Erythroblast (primary cell): ENCODE data around the gene DRC3.

Experiments
- DNase-seq, 2 experiments: peaks; one replicate each; lab custom pipeline; 2025; lab: John Stamatoyannopoulos, UW
- GATA1 ChIP-seq: IDR thresholded peaks from 2 replicates; pipeline ENCODE4 v1.6.1; 2011; ENCODE audit warnings: low read depth, mild to moderate bottlenecking, control low read depth, low read length, moderate library complexity
- POLR2A ChIP-seq: IDR thresholded peaks from 2 replicates; pipeline ENCODE4 v1.6.1; 2011; ENCODE audit warnings: mild to moderate bottlenecking, low read length

DRC3 gene

DNA sequence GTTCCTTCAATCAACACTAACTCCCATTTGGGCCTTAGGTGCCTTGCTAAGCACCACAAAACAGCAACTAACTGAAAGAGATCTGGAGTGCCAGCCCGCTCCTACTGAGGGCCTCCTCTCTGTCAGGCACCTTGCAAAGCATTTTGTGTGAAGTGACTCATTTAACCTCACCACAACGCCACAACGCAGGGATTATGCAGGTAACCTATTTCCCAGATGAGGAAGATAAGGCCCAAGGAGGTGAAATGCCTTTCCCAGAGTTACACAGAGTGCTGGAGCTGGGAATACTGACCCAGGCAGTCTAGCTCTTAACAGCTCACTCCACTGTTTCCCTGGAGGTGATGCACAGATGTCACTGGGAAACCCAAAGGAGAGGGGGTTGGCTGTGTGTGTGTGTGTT, 32.8 kb downstream of the DRC3 start:
- DNase-seq = no peak
- TF ChIP-seq GATA1 (no peak), POLR2A (no peak)

DNA sequence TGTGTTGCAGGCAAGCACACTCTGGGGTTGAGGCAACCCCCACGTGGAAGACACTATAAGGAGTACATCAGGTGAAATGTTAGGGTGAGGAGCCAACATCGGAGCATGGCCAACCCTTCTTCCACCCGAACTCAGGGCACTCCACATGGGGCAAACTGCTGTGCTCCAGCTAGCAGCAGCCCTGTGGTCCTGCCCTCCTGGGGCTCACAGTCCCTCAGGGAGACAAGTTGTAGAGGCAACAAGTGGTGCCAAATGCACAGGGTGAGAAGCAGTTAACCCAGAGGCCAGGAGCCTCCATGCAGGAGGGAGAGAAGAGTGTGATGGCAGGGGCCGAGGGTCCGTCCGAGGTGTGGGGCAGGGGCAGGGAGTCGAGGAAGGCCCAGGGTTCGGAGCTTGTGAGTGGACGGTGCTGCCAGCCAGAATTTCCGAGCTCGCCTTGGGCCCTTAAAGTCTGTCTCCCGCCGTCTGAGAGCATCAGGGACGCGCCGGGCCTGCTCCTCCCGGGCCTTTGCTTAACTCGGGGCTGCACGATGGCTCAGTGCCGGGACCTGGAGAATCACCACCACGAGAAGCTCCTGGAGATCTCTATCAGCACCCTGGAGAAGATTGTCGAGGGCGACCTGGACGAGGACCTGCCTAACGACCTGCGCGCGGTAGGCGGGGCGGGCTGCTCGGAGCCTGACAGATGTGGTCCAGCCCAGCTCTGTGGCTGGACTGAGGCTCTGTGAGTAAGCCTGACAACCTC, 34.0 kb downstream of the DRC3 start:
- DNase-seq = no peak
- TF ChIP-seq GATA1 = no peak
- no peak for TF ChIP-seq POLR2A

DNA sequence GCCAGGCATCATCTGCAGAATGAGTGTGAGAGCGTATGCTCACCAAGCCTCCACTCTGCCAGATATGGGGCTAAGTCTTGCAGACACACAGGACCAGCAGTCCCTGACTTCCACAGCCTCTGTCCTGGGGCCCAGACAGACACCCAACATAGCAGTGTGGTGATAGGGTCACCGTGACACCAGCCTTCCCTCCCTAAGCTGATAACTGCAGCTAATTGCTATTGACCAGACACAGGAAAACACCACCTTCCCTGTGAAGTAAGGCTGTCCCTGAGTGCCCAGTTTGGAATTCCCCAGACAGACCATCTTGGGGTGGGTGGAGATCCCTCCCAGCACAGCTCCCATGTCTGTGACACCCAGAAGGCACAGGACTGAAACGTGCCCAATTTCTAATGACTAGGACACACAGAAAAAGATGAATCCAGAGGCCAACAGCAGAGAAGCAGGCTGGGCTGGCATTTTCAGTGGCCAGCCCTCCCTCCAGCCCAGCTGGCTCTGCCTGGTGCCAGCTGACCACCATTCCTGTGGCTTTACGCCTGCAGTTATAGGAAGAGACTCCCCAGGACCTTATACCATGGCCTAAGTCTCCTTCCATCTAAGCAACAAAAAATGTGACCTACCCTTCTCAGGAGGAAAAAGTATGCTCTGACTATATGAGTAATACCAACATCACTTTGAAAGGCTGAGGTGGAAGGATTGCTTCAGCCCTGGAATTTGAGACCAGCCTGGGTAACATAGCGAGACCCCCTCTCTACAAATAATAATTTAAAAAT, 36.0 kb downstream of the DRC3 start:
- DNase-seq = no peak
- TF ChIP-seq GATA1 (no peak), POLR2A (no peak)

DNA sequence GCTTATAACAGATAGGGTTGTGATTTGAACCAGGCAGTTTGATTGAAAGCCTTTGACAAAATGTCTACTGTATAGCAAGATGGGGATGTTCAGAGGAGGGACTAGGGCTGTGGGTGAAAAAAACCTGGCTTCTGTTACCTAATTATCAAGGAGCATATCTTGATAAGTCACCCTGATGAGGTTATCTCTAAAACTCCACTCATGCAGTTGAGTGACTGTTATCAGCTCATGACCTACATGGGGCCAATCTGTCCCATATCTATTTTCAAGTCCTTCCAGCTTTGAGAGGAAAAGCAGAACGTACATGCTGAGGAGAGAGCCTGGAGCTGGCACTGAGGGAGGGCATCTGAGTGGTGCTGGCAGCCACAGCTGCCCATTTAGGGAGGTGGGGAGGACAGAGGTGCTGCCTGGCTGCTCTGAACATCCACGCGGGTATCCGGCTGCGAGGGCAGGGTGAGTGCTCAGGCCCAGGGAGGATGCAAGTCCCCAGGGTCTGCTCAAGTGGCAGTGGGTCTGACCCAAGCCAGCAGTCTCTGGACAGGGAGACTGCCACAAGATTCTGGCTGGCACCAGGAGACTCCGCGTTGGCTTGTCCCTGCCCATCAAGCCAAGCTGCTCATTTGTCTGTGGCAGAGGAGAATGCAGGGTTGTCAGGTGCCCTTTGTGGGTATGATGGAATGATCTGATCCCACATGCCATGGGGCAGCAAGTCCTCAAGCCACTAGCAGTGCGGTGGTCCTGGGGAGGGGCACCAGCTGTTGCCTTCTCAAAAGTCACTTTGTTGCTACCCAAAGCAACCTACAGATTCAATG, 37.2 kb downstream of the DRC3 start:
- DNase-seq = peak; percentile 24 to 76
- TF ChIP-seq POLR2A (no peak), GATA1 (no peak)

DNA sequence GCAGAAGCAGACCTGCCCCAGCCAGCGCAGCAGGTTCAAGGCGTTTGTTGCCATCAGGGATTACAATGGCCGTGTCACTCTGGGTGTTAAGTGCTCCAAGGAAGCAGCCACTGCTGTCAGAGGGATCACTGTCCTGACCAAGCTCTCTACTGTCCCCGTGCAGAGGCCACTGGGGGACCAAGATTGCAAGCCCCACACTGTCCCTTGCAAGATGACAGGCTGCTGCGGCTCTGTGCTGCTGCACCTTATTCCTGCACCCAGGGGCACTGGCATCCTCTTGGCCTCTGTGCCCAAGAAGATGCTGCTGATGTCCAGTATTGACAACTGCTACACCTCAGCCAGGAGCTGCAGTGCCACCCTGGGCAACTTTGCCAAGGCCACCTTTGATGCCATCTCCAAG, 38.6 kb downstream of the DRC3 start:
- TF ChIP-seq GATA1 (no peak), POLR2A (no peak)
- DNase-seq = no peak

DNA sequence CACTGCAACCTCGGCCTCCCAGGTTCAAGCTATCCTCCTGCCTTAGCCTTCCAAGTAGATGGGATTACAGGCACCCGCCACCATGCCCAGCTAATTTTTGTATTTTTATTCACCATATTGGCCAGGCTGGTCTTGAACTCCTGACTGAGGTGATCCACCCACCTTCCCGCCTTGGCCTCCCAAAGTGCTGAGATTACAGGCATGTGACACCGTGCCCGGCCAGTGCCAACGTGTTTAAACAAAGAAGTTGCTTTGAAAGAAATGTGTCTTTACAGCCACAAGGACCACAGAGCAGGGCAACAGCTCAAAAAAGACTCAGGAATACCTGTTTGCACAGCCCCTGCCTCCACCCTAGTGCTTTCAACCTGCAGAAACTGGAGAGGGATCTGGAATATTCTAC, 41.3 kb downstream of the DRC3 start:
- no peak for TF ChIP-seq POLR2A
- TF ChIP-seq GATA1 = no peak
- no peak for DNase-seq

DNA sequence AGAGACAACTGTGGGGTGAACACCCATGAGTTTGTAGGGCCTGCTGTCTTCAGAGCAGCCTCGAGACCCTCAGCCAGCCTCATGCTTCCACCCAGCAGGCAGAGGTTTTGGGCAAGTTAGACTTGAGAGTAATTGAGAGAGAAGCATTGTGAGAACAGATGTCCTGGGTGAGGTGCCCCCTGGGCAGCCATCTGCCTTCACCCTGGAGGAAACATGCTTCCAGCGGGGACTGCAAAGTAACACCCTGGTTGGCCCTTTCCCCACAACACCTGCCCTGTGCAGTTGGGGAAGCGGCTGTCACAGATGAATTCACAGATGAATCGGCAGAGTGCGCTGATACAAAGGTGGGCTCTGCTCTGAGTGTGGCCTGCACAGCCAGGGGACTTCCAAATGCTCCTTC, 42.9 kb downstream of the DRC3 start:
- no peak for DNase-seq
- no peak for TF ChIP-seq POLR2A
- TF ChIP-seq GATA1 = no peak

DNA sequence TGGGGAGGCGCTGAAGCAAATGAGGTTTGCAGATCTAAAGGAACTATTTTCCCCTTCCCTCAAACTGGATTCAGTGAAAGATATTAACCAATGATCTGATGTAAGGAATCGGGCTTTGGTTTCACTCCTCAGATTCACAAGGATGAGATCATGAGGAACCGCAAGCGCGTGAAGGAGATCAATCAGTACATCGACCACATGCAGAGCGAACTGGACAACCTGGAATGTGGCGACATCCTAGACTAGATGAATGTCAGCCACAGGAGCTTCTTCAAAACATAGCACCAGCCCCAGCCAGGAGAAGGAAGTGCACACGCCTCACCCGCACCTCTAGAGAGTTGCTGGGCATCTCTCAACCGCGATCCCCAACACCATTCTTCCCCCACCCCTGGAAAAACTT, 43.8 kb downstream of the DRC3 start:
- DNase-seq = no peak
- TF ChIP-seq POLR2A (no peak), GATA1 (no peak)

DNA sequence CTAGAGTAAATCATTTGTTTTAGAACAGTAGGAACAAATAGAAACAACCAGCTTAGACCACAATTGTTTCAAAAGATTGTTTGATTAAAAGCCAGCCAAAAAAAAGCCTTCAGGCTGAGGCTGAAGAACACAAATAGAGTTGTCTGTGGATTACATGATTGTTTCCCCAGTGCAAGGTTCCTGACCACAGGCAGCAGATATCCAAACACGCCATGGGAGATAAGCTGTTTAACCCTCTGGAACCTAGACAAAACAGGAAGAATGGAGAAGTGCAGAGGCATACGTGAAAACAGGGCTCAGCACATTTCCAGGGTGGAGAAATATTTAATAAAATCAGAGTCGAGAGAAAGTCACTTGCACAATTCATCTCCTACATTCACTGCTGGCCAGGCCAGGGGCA, 45.3 kb downstream of the DRC3 start:
- TF ChIP-seq POLR2A (no peak), GATA1 (no peak)
- DNase-seq = no peak

DNA sequence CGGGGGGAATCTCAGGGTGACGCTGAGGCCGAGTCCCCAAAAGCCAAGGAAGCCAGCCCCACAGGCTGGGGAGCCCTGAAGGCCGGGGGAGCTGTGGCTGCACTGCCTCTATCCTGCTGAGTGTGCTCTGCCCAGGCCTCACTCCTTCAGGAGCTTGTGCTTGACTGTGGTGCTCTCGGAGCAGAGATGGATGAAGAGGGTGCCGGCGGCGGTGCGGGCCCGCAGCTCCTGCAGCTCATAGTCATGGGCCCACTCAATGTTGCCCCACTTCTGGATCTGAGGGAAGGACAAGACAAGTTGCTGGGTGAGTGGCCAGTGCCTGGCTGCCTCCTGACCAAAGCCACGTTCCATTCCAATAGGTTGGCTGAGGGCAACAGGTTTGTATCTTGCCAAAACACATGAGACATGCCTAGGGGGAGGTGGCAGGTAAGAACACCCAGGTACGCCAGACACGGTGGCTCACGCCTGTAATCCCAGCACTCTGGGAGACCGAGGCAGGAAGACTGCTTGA, 45.8 kb downstream of the DRC3 start:
- DNase-seq = no peak
- TF ChIP-seq POLR2A (no peak), GATA1 (no peak)

DNA sequence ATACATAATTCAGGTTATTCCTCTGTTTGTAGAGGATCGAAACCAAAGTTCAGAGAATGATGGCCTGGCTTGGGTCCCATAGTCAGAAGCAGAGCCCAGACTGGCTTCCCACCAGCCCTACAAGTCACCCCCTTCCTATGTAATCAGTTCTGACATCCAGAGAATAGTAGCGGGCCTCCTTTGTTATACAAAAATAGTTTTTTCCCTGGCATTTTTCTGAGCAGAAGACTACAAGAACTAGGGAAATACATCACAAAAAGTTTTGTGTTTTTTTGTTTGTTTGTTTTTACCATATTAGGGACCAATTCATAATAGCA, 47.1 kb downstream of the DRC3 start:
- TF ChIP-seq GATA1 = no peak
- no peak for TF ChIP-seq POLR2A

DNA sequence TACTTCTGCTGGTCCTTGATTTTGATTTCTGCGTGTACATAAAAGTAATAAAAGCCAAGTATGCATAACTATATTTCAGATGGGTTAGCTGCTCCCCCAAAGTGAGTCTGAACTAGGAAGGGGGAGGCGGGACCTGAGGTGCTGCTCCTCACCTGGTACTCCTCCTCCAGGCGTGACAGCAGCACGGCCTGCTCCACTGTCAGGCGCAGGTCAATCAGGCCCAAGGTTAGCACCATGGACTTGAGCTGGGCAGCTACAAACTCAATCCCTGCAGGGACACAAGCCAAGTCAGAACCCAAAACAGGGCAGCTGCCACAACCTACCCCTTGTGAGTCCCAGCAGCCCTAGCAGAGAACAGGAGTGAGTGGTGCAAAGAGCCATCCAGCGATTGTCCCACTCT, 48.3 kb downstream of the DRC3 start:
- no peak for TF ChIP-seq GATA1
- TF ChIP-seq POLR2A = no peak
- no peak for DNase-seq

More for the DNA sequence above, 47.1 kb downstream of the DRC3 start:
- DNase-seq = no peak

DNA sequence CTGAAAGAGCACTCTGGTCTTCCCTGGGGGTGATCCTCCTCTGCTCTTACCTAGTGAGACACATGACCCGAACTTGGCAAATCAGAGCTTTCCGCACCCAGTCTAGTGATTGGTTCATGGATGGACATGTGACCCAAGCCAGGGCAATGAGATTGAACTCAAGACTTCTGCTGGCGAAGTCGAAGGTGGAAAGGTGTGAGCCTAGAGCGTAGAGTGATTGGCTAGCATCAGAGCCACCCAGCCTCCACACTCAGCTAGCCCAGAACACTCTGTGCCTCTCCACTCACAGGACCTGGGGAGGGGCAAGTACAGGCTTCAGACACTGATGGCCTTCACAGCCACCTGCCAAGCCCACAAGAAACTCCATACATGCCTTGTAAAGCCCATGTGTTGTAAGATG, 48.7 kb downstream of the DRC3 start:
- no peak for DNase-seq
- TF ChIP-seq GATA1 = no peak
- TF ChIP-seq POLR2A = no peak

DNA sequence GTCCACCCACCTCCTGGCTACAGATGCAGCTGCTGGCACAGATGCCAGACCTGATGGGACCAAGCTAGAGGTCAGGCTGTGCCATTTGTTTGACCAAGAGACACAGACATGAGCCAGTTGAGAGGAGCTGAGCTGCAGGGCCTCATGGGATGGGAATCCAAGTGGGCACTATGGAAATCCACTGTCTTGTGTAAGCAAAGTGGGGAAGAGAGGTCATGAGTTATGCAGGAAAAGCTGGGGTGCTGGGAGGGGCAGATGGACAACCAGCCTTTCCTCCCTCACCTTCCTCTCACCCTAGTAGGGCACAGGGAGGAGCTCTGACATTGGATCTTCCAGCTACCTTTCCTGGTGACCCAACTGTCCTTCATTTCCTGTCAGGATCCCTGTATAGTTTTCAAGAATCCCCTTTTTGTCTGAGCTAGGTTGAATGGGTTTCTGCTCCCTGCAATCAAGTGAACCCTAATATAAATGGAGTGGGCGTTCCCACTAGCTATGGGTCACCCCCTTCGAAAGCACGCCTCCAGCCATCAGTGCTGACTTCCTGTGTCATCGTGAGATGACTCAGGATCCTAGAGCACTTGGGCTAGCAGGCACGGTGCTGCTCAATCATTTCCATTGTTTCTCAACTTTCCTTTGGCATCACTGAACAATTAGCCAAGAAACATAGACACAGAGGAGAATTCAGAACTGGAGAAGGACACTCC, 52.7 kb downstream of the DRC3 start:
- peak in 1 of 2 experiments; percentile 52 for DNase-seq
- TF ChIP-seq GATA1 (no peak), POLR2A (no peak)
